Effector memory CD8-positive, alpha-beta T cell (primary cell): Measurements from ENCODE around the gene FAAP20.

Source experiments
- ATAC-seq: fragments of 150-1000 bp; cut with Tn5 transposase; replicated peaks from 2 replicates; pipeline ENCODE4 v1.10.0; 2021; ENCODE audit warnings: mild to moderate bottlenecking, moderate library complexity
- DNase-seq, 3 experiments: peaks; one replicate each; pipeline ENCODE4 v3.0.0; 2021
- H3K27ac Mint-ChIP-seq, 2 donors: one replicate each; pipeline ENCODE4 v1.8.0; 2022; ENCODE audit warnings: mild to moderate bottlenecking in 2 of 2, mixed read lengths in 2 of 2, moderate library complexity in 2 of 2
- H3K27me3 Mint-ChIP-seq, 2 donors: one replicate each; pipeline ENCODE4 v1.8.0; 2022; ENCODE audit warnings: mixed read lengths in 2 of 2
- H3K36me3 Mint-ChIP-seq: one replicate; pipeline ENCODE4 v1.8.0; 2022; ENCODE audit warnings: mild to moderate bottlenecking, moderate library complexity, mixed read lengths; ENCODE audit not compliant: insufficient read depth
- H3K4me1 Mint-ChIP-seq, 2 donors: one replicate each; pipeline ENCODE4 v1.8.0; 2022; ENCODE audit warnings: low read depth in 2 of 2, mixed read lengths in 2 of 2
- H3K4me3 Mint-ChIP-seq, 2 donors: one replicate each; pipeline ENCODE4 v1.8.0; 2022; ENCODE audit warnings: mild to moderate bottlenecking in 2 of 2, mixed read lengths in 2 of 2, moderate library complexity in 2 of 2
- H3K9me3 Mint-ChIP-seq, 2 donors: one replicate each; pipeline ENCODE4 v1.8.0; 2022; ENCODE audit warnings: mixed read lengths in 2 of 2

The FAAP20 gene

GRCh38 chr1:2233997-2234761 is 39.6 kb upstream of the FAAP20 start:
- H3K27me3 Mint-ChIP-seq = no peaks in the 10 kb centered on the region
- H3K9me3 Mint-ChIP-seq = no peaks in the 10 kb centered on the region

GRCh38 chr1:2233468-2233867 is 38.9 kb upstream of the FAAP20 start:
- Mint-ChIP-seq H3K27me3 (no peaks in the 10 kb centered on the region), H3K9me3 (no peaks in the 10 kb centered on the region), H3K4me3 (peak overlapping the region; percentile 87 to 89), H3K27ac (peak overlapping the region; percentile 96 to 99), H3K4me1 (peaks cover 65 to 78% of the 10 kb centered on the region in 2 donors), H3K36me3 (peaks cover 99% of the 10 kb centered on the region)
- ATAC-seq (no peak), DNase-seq (no peak)

More at GRCh38 chr1:2233997-2234761, 39.6 kb upstream of the FAAP20 start:
- Mint-ChIP-seq H3K36me3 (peaks cover 100% of the 10 kb centered on the region), H3K4me1 (peaks cover 65 to 74% of the 10 kb centered on the region in 2 donors), H3K27ac (peak overlapping the region; percentile 96 to 99), H3K4me3 (peak overlapping the region; percentile 87 to 89)
- ATAC-seq (peak; percentile 72), DNase-seq (peak; percentile 82 to 85 (median 83))

GRCh38 chr1:2232916-2233438 is 38.4 kb upstream of the FAAP20 start:
- Mint-ChIP-seq H3K4me3 (peak overlapping the region; percentile 87 to 89), H3K27ac (peak overlapping the region; percentile 96 to 99), H3K9me3 (no peaks in the 10 kb centered on the region), H3K27me3 (no peaks in the 10 kb centered on the region), H3K36me3 (peaks cover 94% of the 10 kb centered on the region), H3K4me1 (peaks cover 65 to 74% of the 10 kb centered on the region in 2 donors)
- DNase-seq = no peak
- no peak for ATAC-seq

DNA sequence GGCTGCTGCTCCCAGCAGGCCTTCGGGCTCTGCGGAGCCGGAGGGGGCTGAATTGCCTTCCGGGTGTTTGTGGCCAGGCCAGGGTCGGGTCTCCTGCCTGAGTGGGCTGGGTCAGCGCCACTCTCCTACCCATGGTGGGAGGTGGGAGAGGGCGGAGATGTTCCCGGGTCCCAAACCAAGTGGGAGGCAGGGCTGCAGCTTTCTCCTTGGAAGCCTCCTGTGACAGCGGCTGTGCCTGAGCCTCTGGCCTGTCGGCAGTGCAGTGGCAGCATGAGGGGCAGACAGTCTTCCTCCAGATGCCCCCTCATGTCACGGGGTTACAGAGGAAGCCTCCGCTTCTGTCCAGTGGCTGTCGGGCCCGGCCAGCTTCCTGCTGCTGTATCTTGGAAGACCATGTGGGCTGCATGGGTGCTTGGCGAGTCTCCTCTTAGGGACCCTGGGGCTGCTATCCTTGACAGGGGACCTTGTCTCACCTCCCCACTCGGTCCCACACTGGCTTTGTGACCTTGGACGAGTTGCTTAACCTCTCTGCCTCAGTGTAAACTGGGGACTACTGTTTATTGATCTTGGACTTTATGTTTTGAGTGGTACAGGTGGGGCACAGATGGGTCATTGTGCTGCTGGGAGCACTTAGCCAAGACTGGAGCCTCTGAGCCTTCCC is 37.8 kb upstream of the FAAP20 start:
- Mint-ChIP-seq H3K27ac (peak overlapping the region; percentile 96 to 99), H3K4me3 (peak overlapping the region; percentile 87 to 89)
- no peak for ATAC-seq

DNA sequence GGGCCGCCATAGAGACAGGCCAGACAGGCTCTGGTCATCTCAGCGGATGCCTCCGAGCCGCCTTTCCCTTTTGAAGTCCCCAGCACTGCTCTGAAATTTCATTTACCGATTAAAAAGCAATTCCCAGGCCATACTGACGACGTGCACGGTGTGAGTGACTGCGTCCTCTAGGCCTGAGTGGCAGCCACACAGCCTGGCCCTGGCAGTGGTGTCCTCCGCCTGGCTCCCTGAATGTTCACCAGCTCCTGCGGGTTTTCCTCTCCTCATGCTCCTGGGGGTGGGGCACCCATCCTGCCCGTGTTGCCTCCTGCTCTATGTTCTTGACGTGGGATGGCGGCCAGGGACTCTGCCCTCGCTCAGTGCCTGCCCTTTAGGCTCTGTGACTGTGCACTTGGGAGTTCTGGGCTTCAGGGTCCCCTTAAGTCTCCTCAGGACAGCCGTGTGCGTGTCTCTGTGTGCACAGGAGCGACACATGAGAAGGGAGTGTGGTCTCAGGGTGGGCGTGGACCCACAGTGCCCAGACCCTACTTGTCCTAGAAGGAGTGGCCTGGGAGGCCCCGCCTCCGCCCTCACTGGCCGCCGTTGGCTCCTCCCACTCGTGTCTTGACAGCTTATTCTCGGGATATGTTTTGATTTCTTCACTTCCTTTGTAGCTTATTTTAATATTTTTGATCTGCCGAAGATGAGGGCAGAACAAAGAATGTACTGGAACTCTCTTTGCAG is 37.1 kb upstream of the FAAP20 start:
- Mint-ChIP-seq H3K36me3 (peaks cover 89% of the 10 kb centered on the region), H3K9me3 (no peaks in the 10 kb centered on the region), H3K4me1 (peaks cover 58 to 64% of the 10 kb centered on the region in 2 donors), H3K27ac (peak overlapping the region; percentile 96 to 99), H3K27me3 (no peaks in the 10 kb centered on the region), H3K4me3 (peak overlapping the region; percentile 87 to 89)
- DNase-seq = peak; percentile 54 to 66 (median 56)
- no peak for ATAC-seq

More for the DNA sequence above, 37.8 kb upstream of the FAAP20 start:
- Mint-ChIP-seq H3K4me1 (peaks cover 62 to 71% of the 10 kb centered on the region in 2 donors), H3K27me3 (no peaks in the 10 kb centered on the region), H3K36me3 (peaks cover 94% of the 10 kb centered on the region), H3K9me3 (no peaks in the 10 kb centered on the region)
- DNase-seq = no peak

DNA sequence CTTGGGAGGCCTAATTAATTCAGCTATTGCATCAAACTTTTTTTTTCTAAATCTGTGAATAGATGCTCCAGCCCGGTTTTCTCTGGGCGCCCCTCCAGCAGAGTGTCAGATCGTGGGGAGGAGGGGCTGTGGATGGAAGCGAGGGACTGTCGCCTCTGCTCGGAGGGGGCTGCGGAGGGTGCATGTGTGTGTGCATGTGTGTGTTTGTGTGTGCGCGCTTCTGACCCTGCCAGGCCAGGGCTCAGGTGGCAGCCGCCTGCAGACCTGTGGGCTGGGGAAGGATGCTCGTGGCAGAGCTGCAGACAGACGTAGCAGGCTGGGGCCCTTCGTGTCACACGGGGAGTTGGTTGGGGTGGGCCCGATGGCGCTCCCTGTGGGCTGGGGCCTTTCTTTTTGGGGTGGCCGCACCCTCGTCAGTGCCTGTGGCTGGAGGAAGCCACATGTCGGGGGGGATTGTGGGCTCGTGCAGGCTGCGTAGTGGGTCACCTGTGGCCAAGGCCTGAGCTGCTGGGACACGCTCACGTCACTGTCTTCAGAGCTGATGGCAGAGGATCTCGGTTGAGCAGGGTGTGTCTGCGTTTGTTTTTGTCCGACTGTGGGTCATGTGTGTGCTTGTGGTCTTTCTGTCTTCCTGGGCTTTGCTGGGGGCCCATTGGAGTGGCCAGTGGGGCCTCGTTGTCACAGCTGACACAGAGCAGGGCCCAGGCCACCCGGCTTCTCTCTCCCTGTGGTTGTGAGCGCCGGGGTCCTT is 36.4 kb upstream of the FAAP20 start:
- H3K36me3 Mint-ChIP-seq = peaks cover 89% of the 10 kb centered on the region
- H3K4me3 Mint-ChIP-seq = peak overlapping the region; percentile 87 to 89
- DNase-seq = peak; percentile 72 to 82 (median 80)
- H3K4me1 Mint-ChIP-seq = peaks cover 60 to 63% of the 10 kb centered on the region in 2 donors
- ATAC-seq = peak; percentile 31
- H3K9me3 Mint-ChIP-seq = no peaks in the 10 kb centered on the region
- no peaks in the 10 kb centered on the region for H3K27me3 Mint-ChIP-seq
- H3K27ac Mint-ChIP-seq = peak overlapping the region; percentile 96 to 99

- peak overlapping the region; percentile 87 to 89 for H3K4me3 Mint-ChIP-seq
- H3K27me3 Mint-ChIP-seq = no peaks in the 10 kb centered on the region
- peaks cover 53 to 56% of the 10 kb centered on the region in 2 donors for H3K4me1 Mint-ChIP-seq
- H3K27ac Mint-ChIP-seq = peak overlapping the region; percentile 96 to 99
- ATAC-seq = no peak
- DNase-seq = no peak
- H3K9me3 Mint-ChIP-seq = no peaks in the 10 kb centered on the region
- H3K36me3 Mint-ChIP-seq = peaks cover 84% of the 10 kb centered on the region
Observed at GRCh38 chr1:2229911-2230731, 35.5 kb upstream of the FAAP20 start.

- peak; percentile 42 to 67 (median 49) for DNase-seq
- H3K9me3 Mint-ChIP-seq = no peaks in the 10 kb centered on the region
- H3K4me3 Mint-ChIP-seq = peak overlapping the region; percentile 87 to 89
- H3K4me1 Mint-ChIP-seq = peaks cover 47 to 50% of the 10 kb centered on the region in 2 donors
- peak overlapping the region; percentile 96 to 99 for H3K27ac Mint-ChIP-seq
- peak; percentile 1 for ATAC-seq
- H3K36me3 Mint-ChIP-seq = peaks cover 75% of the 10 kb centered on the region
- no peaks in the 10 kb centered on the region for H3K27me3 Mint-ChIP-seq
Observed at GRCh38 chr1:2229037-2229864, 34.7 kb upstream of the FAAP20 start.

DNA sequence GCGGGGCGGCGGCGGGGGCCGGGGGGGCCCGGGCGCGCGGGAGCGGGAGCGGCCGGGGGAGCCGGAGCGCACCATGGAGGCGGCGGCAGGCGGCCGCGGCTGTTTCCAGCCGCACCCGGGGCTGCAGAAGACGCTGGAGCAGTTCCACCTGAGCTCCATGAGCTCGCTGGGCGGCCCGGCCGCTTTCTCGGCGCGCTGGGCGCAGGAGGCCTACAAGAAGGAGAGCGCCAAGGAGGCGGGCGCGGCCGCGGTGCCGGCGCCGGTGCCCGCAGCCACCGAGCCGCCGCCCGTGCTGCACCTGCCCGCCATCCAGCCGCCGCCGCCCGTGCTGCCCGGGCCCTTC is 34.1 kb upstream of the FAAP20 start:
- peaks cover 69% of the 10 kb centered on the region for H3K36me3 Mint-ChIP-seq
- peaks cover 42 to 45% of the 10 kb centered on the region in 2 donors for H3K4me1 Mint-ChIP-seq
- DNase-seq = no peak
- H3K9me3 Mint-ChIP-seq = no peaks in the 10 kb centered on the region
- ATAC-seq = no peak
- peak overlapping the region; percentile 96 to 99 for H3K27ac Mint-ChIP-seq
- H3K4me3 Mint-ChIP-seq = peak overlapping the region; percentile 87 to 89
- no peaks in the 10 kb centered on the region for H3K27me3 Mint-ChIP-seq

GRCh38 chr1:2228157-2228594 is 33.6 kb upstream of the FAAP20 start, which contains the start of gene SKI:
Gene SKI, plus strand, starts transcription at chr1:2228319. Its CDS starts 448 bp downstream, at chr1:2228767.
- Mint-ChIP-seq H3K4me1 (peaks cover 37 to 40% of the 10 kb centered on the region in 2 donors), H3K36me3 (peaks cover 64% of the 10 kb centered on the region), H3K27ac (peak within 1 kb of the TSS; percentile 96 to 99), H3K4me3 (peak within 1 kb of the TSS; percentile 87 to 89), H3K27me3 (no peaks in the 10 kb centered on the region), H3K9me3 (no peaks in the 10 kb centered on the region)
- ATAC-seq (no peak), DNase-seq (no peak)

- peak; percentile 89 to 94 (median 93) for DNase-seq
- no peaks in the 10 kb centered on the region for H3K27me3 Mint-ChIP-seq
- peak overlapping the region; percentile 31 to 66 for H3K27ac Mint-ChIP-seq
- H3K9me3 Mint-ChIP-seq = no peaks in the 10 kb centered on the region
- H3K36me3 Mint-ChIP-seq = peaks cover 58% of the 10 kb centered on the region
- ATAC-seq = peak; percentile 61
- peak overlapping the region; percentile 60 to 65 for H3K4me3 Mint-ChIP-seq
- peaks cover 35% of the 10 kb centered on the region in 2 donors for H3K4me1 Mint-ChIP-seq
Observed at GRCh38 chr1:2227346-2228156, 33.0 kb upstream of the FAAP20 start.
